Hepatocyte (in vitro differentiated cells): Measurements from ENCODE around the gene SCN4B. TPM values are rescaled to one million over a fixed set of nuclear protein-coding genes. Genes with fewer than 3 reads are reported as not detected.

Experiments used
- DNase-seq: peaks from one replicate; pipeline ENCODE4 v3.0.0-alpha.2; 2016; ENCODE audit warnings: low spot score
- H2AFZ ChIP-seq: fragments of 200-600 bp; sonication (generic); 2 replicates; pipeline ENCODE4 v1.6.0; 2016; ENCODE audit warnings: antibody characterized with exemption, mild to moderate bottlenecking
- H3K27ac ChIP-seq: fragments of 200-600 bp; sonication (generic); 2 replicates; pipeline ENCODE4 v1.5.1; 2016; ENCODE audit warnings: mild to moderate bottlenecking
- H3K27me3 ChIP-seq: fragments of 200-600 bp; sonication (generic); 2 replicates; pipeline ENCODE4 v1.6.1; 2016
- H3K36me3 ChIP-seq: fragments of 200-600 bp; sonication (generic); replicated peaks from 2 replicates; pipeline ENCODE4 v1.5.1; 2016; ENCODE audit warnings: low read depth; ENCODE audit not compliant: insufficient read depth
- H3K4me1 ChIP-seq: fragments of 200-600 bp; sonication (generic); 2 replicates; pipeline ENCODE4 v1.5.1; 2016; ENCODE audit warnings: mild to moderate bottlenecking, moderate library complexity; ENCODE audit not compliant: insufficient read depth
- H3K4me2 ChIP-seq: fragments of 200-600 bp; sonication (generic); 2 replicates; pipeline ENCODE4 v1.6.0; 2016
- H3K4me3 ChIP-seq: fragments of 200-600 bp; sonication (generic); 2 replicates; pipeline ENCODE4 v1.5.1; 2016; ENCODE audit warnings: mild to moderate bottlenecking
- H3K79me2 ChIP-seq: fragments of 200-600 bp; sonication (generic); 2 replicates; pipeline ENCODE4 v1.6.0; 2017; ENCODE audit warnings: mild to moderate bottlenecking
- H3K9me2 ChIP-seq: fragments of 200-600 bp; sonication (generic); replicated peaks from 2 replicates; pipeline ENCODE4 v1.6.0; 2017; ENCODE audit warnings: mild to moderate bottlenecking; ENCODE audit not compliant: insufficient read depth
- H3K9me3 ChIP-seq: fragments of 200-600 bp; sonication (generic); 2 replicates; pipeline ENCODE4 v1.5.1; 2016; ENCODE audit warnings: low read depth, mild to moderate bottlenecking
- H4K20me1 ChIP-seq: fragments of 200-600 bp; sonication (generic); 2 replicates; pipeline ENCODE4 v1.6.0; 2016; ENCODE audit warnings: mild to moderate bottlenecking; ENCODE audit not compliant: insufficient read depth, poor library complexity, severe bottlenecking
- CTCF ChIP-seq: fragments of 200-600 bp; sonication (generic); IDR thresholded peaks from 2 replicates; pipeline ENCODE4 v1.5.1; 2016; ENCODE audit warnings: antibody characterized with exemption, mild to moderate bottlenecking; ENCODE audit not compliant: poor library complexity
- EZH2 ChIP-seq: fragments of 200-600 bp; sonication (generic); IDR thresholded peaks from 2 replicates; pipeline ENCODE4 v1.6.1; 2016; ENCODE audit warnings: antibody characterized with exemption, mild to moderate bottlenecking, borderline replicate concordance
- EZH2phosphoT487 ChIP-seq: fragments of 200-600 bp; sonication (generic); IDR thresholded peaks from one replicate; pipeline ENCODE4 v1.6.1; 2018; ENCODE audit warnings: antibody characterized with exemption, mild to moderate bottlenecking, low read depth, moderate library complexity; ENCODE audit not compliant: unreplicated experiment, severe bottlenecking
- WGBS: methylation state at CpG from one replicate; pipeline ENCODE4 v1.1.6; 2016; ENCODE audit warnings: low lambda C conversion rate; ENCODE audit errors: missing lambda C conversion rate; 5-methylcytosine and 5-hydroxymethylcytosine counted together
- polyA plus RNA-seq: library from polyadenylated mRNA; unstranded; fragments of >200 nt; fragmentation: Nextera tagmentation; extraction: Ambion mirVana; gene quantifications from 2 replicates; pipeline ENCODE4 v1.2.1, GENCODE V29; 2016
- total RNA-seq: library from RNA; depleted of rRNA; stranded (reverse); fragments of >200 nt; gene quantifications from 2 replicates; pipeline ENCODE4 v1.2.3, GENCODE V29; 2014

The SCN4B gene
- total and polyA plus RNA-seq, 2 experiments from 2014 or later = 0.57 to 1.1 TPM

- peaks cover 3% of the 10 kb centered on the region for H3K4me1 ChIP-seq
- H3K4me2 ChIP-seq = no peak overlapping the region
- H3K36me3 ChIP-seq = no peaks in the 10 kb centered on the region
- no peaks in the 10 kb centered on the region for H3K79me2 ChIP-seq
- H3K9me3 ChIP-seq = no peaks in the 10 kb centered on the region
- no peak for TF ChIP-seq EZH2
- TF ChIP-seq EZH2phosphoT487 = no peak
- TF ChIP-seq CTCF = no peak
- no peak for DNase-seq
- WGBS = 84% methylated on average over 6 of the region's 6 CpGs
- H3K27ac ChIP-seq = no peak overlapping the region
- H3K4me3 ChIP-seq = no peak overlapping the region
- no peaks in the 10 kb centered on the region for H3K9me2 ChIP-seq
- H3K27me3 ChIP-seq = peaks cover 55% of the 10 kb centered on the region
- no peaks in the 10 kb centered on the region for H4K20me1 ChIP-seq
- H2AFZ ChIP-seq = no peak overlapping the region
These were observed 9.2 kb upstream of the SCN4B start for GRCh38 chr11:118161786-118162185.

- TF ChIP-seq EZH2 = no peak
- TF ChIP-seq EZH2phosphoT487 = no peak
- no peak for TF ChIP-seq CTCF
- Histone ChIP-seq H3K4me2 (peak overlapping the region; percentile 72), H3K27me3 (peaks cover 86% of the 10 kb centered on the region), H3K36me3 (no peaks in the 10 kb centered on the region), H3K79me2 (no peaks in the 10 kb centered on the region), H4K20me1 (no peaks in the 10 kb centered on the region), H3K9me3 (no peaks in the 10 kb centered on the region), H3K27ac (no peak overlapping the region), H2AFZ (no peak overlapping the region), H3K4me3 (no peak overlapping the region), H3K4me1 (peaks cover 22% of the 10 kb centered on the region), H3K9me2 (no peaks in the 10 kb centered on the region)
- 33% methylated on average over 10 of the region's 10 CpGs for WGBS
- no peak for DNase-seq
These were observed 4.7 kb upstream of the SCN4B start for GRCh38 chr11:118157186-118157895.

- H3K4me1 ChIP-seq = peaks cover 27% of the 10 kb centered on the region
- no peak overlapping the region for H2AFZ ChIP-seq
- no peaks in the 10 kb centered on the region for H4K20me1 ChIP-seq
- WGBS = 4% methylated on average over 19 of the region's 21 CpGs
- H3K27me3 ChIP-seq = peaks cover 89% of the 10 kb centered on the region
- H3K9me3 ChIP-seq = no peaks in the 10 kb centered on the region
- H3K79me2 ChIP-seq = no peaks in the 10 kb centered on the region
- no peak overlapping the region for H3K4me3 ChIP-seq
- no peaks in the 10 kb centered on the region for H3K9me2 ChIP-seq
- DNase-seq = peak; percentile 63
- no peak for TF ChIP-seq CTCF
- TF ChIP-seq EZH2 = no peak
- TF ChIP-seq EZH2phosphoT487 = no peak
- H3K4me2 ChIP-seq = peak overlapping the region; percentile 72
- no peak overlapping the region for H3K27ac ChIP-seq
- H3K36me3 ChIP-seq = no peaks in the 10 kb centered on the region
These were observed 4.0 kb upstream of the SCN4B start for GRCh38 chr11:118156531-118157185.
